Epidermal melanocyte (primary cell): ENCODE results near the gene DNAH8.

Experiments
- DNase-seq: peaks from one replicate; pipeline ENCODE4 v3.0.0; 2011; ENCODE audit warnings: low spot score; ENCODE audit not compliant: insufficient read length

Gene DNAH8

DNA sequence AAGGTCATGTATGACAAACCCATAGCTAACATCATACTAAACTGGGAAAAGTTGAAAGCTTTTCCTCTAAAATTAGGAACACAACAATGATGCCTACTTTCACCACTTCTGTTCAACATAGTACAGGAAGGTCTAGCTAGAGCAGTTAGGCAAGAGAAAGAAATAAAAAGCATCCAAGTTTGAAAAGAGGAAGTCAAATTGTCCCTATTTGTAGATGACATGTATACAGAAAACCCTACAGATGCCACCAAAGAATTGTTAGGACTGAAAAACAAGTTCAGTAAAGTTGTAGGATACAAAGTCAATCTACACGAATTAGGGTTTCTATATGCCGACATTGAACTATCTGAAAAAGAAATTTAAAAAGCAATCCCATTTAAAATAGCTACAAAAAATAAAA lies 244.0 kb downstream of the DNAH8 start:
- no peak for DNase-seq

DNA sequence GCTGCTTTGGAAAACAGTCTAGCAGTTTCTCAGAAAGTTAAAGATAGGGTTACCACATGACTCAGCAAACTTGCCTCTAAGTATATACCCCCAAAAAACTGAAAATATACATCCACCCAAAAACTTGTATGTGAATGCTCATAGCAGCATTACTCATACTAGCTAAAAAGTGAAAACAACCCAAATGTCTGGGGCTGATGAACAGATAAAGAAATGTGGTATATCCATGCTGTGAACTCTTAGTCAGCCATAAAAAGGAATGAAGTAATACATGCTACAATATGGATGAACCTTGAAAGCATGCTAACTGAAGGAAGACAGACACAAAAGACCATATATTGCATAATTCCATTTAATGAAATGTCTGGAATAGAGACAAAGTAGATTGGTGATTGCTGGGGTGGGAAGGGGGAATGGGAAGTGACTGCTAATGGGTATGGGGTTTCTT lies 253.6 kb downstream of the DNAH8 start:
- DNase-seq = no peak

- DNase-seq = peak; percentile 23
Observed at GRCh38 chr6:38973178-38974057, 258.3 kb downstream of the DNAH8 start.

DNA sequence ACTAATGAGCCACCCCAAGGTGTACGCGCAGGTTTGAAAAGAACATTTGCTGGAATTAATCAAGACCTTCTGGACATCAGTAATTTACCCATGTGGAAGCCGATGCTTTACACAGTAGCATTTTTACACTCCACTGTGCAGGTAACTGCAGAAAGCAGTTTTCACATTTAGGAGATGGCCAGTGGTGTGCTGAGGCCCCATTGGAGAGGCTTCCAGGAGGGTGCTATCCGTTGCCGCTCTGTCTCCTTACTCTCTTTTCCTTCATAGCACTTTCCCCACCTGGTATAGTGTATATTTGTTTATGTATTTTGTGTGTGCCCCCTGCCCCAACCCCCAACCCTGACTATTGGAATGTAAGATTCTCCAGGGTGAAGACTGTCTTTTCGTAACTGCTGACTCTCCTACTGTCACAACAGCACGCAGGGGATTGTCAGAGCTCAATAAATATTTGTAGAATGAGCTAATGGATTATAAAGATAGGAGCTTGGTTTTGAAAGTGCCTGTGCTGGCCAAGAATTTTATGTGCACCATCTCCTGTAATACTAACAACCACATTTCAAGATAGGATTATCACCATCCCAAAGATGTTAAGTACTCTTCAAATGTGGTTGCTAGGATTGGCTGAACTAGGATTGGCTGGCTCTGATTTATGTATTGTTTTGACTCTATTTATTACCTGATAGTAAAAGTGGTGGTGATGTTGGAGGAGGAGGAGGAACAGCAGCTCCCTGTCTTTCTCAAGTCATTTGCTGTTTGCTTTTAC lies 259.5 kb downstream of the DNAH8 start:
- DNase-seq = no peak

- no peak for DNase-seq
Observed at GRCh38 chr6:38975621-38976049, 260.5 kb downstream of the DNAH8 start.

DNA sequence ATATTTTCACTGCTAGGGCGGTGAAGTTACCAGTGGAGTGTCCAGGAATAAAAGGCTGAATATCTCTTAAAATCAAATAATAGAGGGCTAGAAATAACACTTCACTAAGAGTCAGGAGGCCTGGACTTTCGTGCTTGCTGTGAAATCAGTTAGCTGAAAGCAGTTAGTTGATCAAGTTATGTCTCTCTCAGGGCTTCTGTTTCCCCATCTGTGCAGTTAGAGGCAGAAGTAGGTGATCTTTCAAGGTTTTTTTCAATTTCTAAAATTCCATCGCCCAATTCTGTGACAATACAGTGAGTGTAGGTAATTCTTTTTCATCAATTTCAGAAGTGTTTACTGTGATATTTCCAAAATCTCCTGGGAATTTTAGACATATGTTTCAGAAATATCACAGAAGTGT lies 260.9 kb downstream of the DNAH8 start:
- DNase-seq = no peak

- DNase-seq = no peak
Observed at GRCh38 chr6:38976801-38977500, 261.8 kb downstream of the DNAH8 start.

- no peak for DNase-seq
Observed at GRCh38 chr6:38978139-38978704, 263.1 kb downstream of the DNAH8 start.

- DNase-seq = no peak
Observed at GRCh38 chr6:38982470-38982869, 267.4 kb downstream of the DNAH8 start.

GRCh38 chr6:38984723-38985122 lies 269.6 kb downstream of the DNAH8 start:
- DNase-seq = no peak

DNA sequence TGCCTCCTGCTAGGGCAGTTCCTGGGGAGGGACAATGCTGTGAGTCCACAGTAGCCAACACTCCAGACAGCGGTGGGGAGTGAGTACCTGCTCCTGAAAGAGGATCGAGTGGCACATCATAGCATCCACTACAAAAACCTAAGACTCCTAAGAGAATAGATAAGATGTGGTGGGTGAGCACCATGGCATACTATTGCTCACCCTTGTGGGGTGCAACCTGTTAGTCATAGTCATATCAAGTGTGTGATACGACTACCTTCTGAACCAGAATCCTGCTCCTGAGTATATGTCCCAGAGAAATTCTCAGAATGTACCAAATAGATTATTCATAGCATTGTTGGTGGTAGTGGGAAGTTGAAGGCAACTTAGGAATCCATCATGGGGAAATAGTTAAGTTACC lies 270.7 kb downstream of the DNAH8 start:
- no peak for DNase-seq

DNA sequence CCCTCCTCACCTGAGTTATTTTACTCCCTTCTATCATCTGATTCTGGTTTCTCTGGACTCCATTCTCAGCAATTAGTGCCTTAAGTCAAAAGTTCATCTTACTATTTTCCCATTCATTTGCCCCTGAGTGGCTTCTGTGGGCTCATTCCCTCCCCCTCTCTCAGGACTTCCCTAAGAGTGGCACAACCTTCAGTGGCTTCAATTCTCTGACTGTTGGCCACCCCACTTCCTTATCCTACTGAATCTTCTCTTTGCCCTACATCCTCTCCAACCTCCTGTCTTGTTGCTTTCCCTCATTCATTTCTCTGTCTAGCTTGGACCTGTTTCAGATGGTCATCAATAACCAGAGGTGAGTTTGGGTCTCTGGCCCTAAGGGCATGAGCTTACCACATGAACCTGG lies 272.4 kb downstream of the DNAH8 start:
- DNase-seq = no peak

GRCh38 chr6:38988736-38989449 lies 273.8 kb downstream of the DNAH8 start:
- no peak for DNase-seq

GRCh38 chr6:38990475-38990874 lies 275.4 kb downstream of the DNAH8 start:
- no peak for DNase-seq

- no peak for DNase-seq
Observed at GRCh38 chr6:38996676-38997075, 281.6 kb downstream of the DNAH8 start.

GRCh38 chr6:38997128-38997761 lies 282.1 kb downstream of the DNAH8 start:
- no peak for DNase-seq

DNA sequence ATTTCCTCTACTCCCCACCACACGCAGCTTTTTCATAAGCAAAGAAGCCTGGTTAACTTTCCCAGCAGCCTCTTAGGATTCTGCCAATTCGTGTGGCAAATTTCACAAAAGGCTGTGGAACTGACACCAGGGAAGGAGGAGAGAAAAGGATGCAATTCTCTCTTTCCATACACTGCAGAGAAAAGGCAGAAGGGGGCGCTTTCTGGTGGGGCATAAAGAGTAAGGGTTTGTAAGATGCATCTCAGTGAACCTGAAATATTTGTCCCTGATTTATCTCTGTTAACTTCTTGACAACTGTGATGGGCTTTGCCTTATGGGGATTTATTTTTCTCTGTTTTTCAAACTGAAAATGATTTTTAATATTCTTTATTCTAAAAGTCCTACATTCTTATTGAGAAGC lies 288.0 kb downstream of the DNAH8 start:
- DNase-seq = no peak

GRCh38 chr6:39003492-39003891 lies 288.4 kb downstream of the DNAH8 start:
- DNase-seq = no peak

DNA sequence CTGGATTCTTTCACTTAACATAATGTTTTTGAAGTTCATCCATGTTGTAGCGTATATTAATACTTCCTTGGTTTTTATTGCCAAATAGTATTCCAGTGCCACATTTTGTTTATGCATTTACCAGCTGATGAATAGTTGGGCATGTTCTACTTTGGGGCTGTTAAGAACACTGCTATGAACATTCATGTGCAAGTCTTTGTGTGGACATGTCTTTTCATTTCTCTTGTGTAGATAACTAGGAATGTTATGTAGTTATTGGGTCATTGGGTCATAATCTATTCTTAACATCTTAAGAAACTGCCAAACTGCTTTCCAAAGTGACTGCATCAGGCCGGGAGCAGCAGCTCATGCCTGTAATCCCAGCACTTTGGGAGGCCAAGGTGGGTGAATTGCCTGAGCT lies 289.7 kb downstream of the DNAH8 start:
- no peak for DNase-seq

DNA sequence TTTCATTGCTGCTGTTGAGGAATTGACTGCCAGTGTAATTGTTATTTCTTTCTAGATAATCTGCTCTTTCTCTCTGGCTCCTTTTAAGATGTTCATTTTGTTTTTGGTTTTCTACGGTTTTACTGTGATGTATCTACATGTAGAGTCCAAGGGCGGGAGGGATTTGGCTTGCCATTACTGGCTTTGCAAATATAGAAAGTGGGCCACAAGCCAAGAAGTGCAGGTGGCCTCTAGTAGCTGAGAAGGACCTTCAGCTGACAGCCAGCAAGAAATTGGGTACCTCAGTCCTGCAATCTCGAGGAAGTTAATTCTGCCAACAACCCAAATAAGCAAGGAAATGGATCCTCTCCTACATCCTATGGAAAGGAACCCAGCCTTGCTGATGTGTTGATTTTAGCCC lies 290.7 kb downstream of the DNAH8 start:
- DNase-seq = no peak
